Esophagus muscularis mucosa (tissue), 4 donors: ENCODE data around the gene STOM. TPM values are rescaled to one million over a fixed set of nuclear protein-coding genes. Genes with fewer than 3 reads are reported as not detected.

Source experiments
- DNase-seq: peaks from one replicate; pipeline ENCODE4 v3.0.0-alpha.2; 2017; ENCODE audit errors: extremely low spot score
- H3K27ac ChIP-seq, 4 donors: fragments of 200-600 bp; sonication (generic); replicated peaks in 1 of 4; 1 replicate in 3 of 4; 2 replicates in 1 of 4; pipeline ENCODE4 v1.5.1; 2016 to 2019; ENCODE audit warnings: mild to moderate bottlenecking in 1 of 4
- H3K27me3 ChIP-seq, 4 donors: fragments of 200-600 bp; sonication (generic); one replicate each; pipeline versions ENCODE4 v1.5.1 to v1.6.0; 2016 to 2019
- H3K36me3 ChIP-seq, 4 donors: fragments of 200-600 bp; sonication (generic); one replicate each; pipeline ENCODE4 v1.5.1; 2016 to 2019
- H3K4me1 ChIP-seq, 4 donors: fragments of 200-600 bp; sonication (generic); one replicate each; pipeline ENCODE4 v1.5.1; 2016 to 2019
- H3K4me3 ChIP-seq, 4 donors: fragments of 200-600 bp; sonication (generic); 1 replicate in 2 of 4; 2 replicates in 2 of 4; pipeline ENCODE4 v1.5.1; 2016 to 2019; ENCODE audit warnings: mild to moderate bottlenecking in 4 of 4, moderate library complexity in 1 of 4
- H3K9me3 ChIP-seq, 4 donors: fragments of 200-600 bp; sonication (generic); 1 replicate in 3 of 4; 2 replicates in 1 of 4; pipeline ENCODE4 v1.5.1; 2016 to 2019
- CTCF ChIP-seq, 3 experiments: fragments of 200-600 bp in 2 of 3; fragments of 450-650 bp in 1 of 3; sonication (generic) in 2 of 3; IDR thresholded peaks; one replicate each; pipeline ENCODE4 v1.5.1; 2017 to 2019; ENCODE audit warnings: antibody characterized with exemption in 3 of 3, mild to moderate bottlenecking in 2 of 3, moderate library complexity in 1 of 3
- EP300 ChIP-seq: sonication (generic); formaldehyde crosslinking; IDR thresholded peaks from one replicate; pipeline ENCODE4 v1.6.1; 2017; ENCODE audit warnings: antibody characterized with exemption
- POLR2A ChIP-seq: fragments of 450-650 bp; IDR thresholded peaks from one replicate; pipeline ENCODE4 v1.6.1; 2017; ENCODE audit warnings: antibody characterized with exemption, moderate library complexity, mild to moderate bottlenecking, low read depth
- POLR2AphosphoS5 ChIP-seq, 2 donors: sonication (generic); formaldehyde crosslinking; IDR thresholded peaks; one replicate each; pipeline ENCODE4 v1.6.1; 2017; ENCODE audit warnings: antibody characterized with exemption in 2 of 2
- WGBS: methylation state at CpG from one replicate; pipeline ENCODE4 v1.1.5; 2018; 5-methylcytosine and 5-hydroxymethylcytosine counted together
- intact Hi-C: fragments of 100-400 bp; cut with DNase I; formaldehyde crosslinking; loops from one replicate; pipeline ENCODE4 v1.15.1; 2023
- total RNA-seq, 4 donors: library from RNA; depleted of rRNA; stranded (reverse); fragments of >200 nt; gene quantifications; one replicate each; pipeline versions ENCODE4 v1.1.0 to v1.2.1, GENCODE V29; 2016

Gene STOM
- total RNA-seq, 4 donors from 2014 or later = 250 to 554 (median 444) TPM

- WGBS = 5% methylated on average over 23 of the region's 74 CpGs
- H3K9me3 ChIP-seq = no peaks in the 10 kb centered on the region
- H3K27me3 ChIP-seq = no peaks in the 10 kb centered on the region
- H3K4me3 ChIP-seq = peak overlapping the region; percentile 61 to 76 (median 70)
- peaks cover 28 to 35% (median 33%) of the 10 kb centered on the region in 4 donors for H3K36me3 ChIP-seq
- intact Hi-C loops = no loop called here
- peaks cover 79 to 96% (median 93%) of the 10 kb centered on the region in 4 donors for H3K4me1 ChIP-seq
- peak; percentile 70 to 84 for TF ChIP-seq POLR2AphosphoS5 (IDR thresholded peaks at IDR 0.05)
- TF ChIP-seq EP300 = no peak
- peak in 1 of 3 experiments; percentile 14 for TF ChIP-seq CTCF (IDR thresholded peaks at IDR 0.05)
- TF ChIP-seq POLR2A = peak; percentile 11
- no peak for DNase-seq
- peak overlapping the region; percentile 93 to 99 (median 95) for H3K27ac ChIP-seq
Observed at GRCh38 chr9:121299467-121300282, 70.4 kb downstream of the STOM start.

GRCh38 chr9:121298689-121299466 is 71.2 kb downstream of the STOM start:
- no peaks in the 10 kb centered on the region for H3K9me3 ChIP-seq
- peak overlapping the region; percentile 93 to 99 (median 95) for H3K27ac ChIP-seq
- H3K4me3 ChIP-seq = peak overlapping the region; percentile 61 to 76 (median 70)
- H3K27me3 ChIP-seq = no peaks in the 10 kb centered on the region
- DNase-seq = no peak
- TF ChIP-seq EP300 = no peak
- TF ChIP-seq CTCF (IDR thresholded peaks at IDR 0.05) = no peak
- TF ChIP-seq POLR2AphosphoS5 (IDR thresholded peaks at IDR 0.05) = peak; percentile 35 to 69
- no peak for TF ChIP-seq POLR2A
- peaks cover 20 to 27% (median 25%) of the 10 kb centered on the region in 4 donors for H3K36me3 ChIP-seq
- peaks cover 79 to 96% (median 93%) of the 10 kb centered on the region in 4 donors for H3K4me1 ChIP-seq
- intact Hi-C loops = no loop called here
- WGBS = 20% methylated on average over 11 of the region's 13 CpGs

- H3K4me1 ChIP-seq = peaks cover 79 to 96% (median 93%) of the 10 kb centered on the region in 4 donors
Observed at GRCh38 chr9:121298016-121298538, 72.0 kb downstream of the STOM start.

GRCh38 chr9:121297389-121297788 is 72.7 kb downstream of the STOM start:
- H3K4me3 ChIP-seq = no peak overlapping the region
- H3K4me1 ChIP-seq = peaks cover 79 to 96% (median 93%) of the 10 kb centered on the region in 4 donors
- H3K27ac ChIP-seq = peak overlapping the region; percentile 93 to 99 (median 95)
- 28% methylated on average over 4 of the region's 4 CpGs for WGBS
- no peaks in the 10 kb centered on the region for H3K9me3 ChIP-seq
- intact Hi-C loops = no loop called here
- TF ChIP-seq POLR2AphosphoS5 (IDR thresholded peaks at IDR 0.05) = no peak
- no peak for TF ChIP-seq CTCF (IDR thresholded peaks at IDR 0.05)
- TF ChIP-seq POLR2A = no peak
- TF ChIP-seq EP300 = no peak
- DNase-seq = no peak
- peaks cover 6 to 18% (median 10%) of the 10 kb centered on the region in 4 donors for H3K36me3 ChIP-seq
- H3K27me3 ChIP-seq = no peaks in the 10 kb centered on the region

More at GRCh38 chr9:121298016-121298538, 72.0 kb downstream of the STOM start:
- DNase-seq = no peak
- H3K9me3 ChIP-seq = no peaks in the 10 kb centered on the region
- H3K36me3 ChIP-seq = peaks cover 13 to 19% (median 17%) of the 10 kb centered on the region in 4 donors
- no peaks in the 10 kb centered on the region for H3K27me3 ChIP-seq
- peak overlapping the region; percentile 93 to 99 (median 95) for H3K27ac ChIP-seq
- intact Hi-C loops = no loop called here
- peak overlapping the region in 2 of 4 donors; percentile 70 to 71 for H3K4me3 ChIP-seq
- TF ChIP-seq CTCF (IDR thresholded peaks at IDR 0.05) = no peak
- no peak for TF ChIP-seq POLR2AphosphoS5 (IDR thresholded peaks at IDR 0.05)
- WGBS = 63% methylated on average over 7 of the region's 7 CpGs
